AG04449 (cell line): ENCODE results near the gene DPYSL3.

ENCODE experiments used
- CTCF ChIA-PET: fragments of 350-600 bp; formaldehyde crosslinking; extraction: SDS; loops from one replicate; lab custom pipeline; 2021; ENCODE audit warnings: antibody characterized with exemption; lab: Yijun Ruan, JAX
- POLR2A ChIA-PET: fragments of 400-600, 350-600 bp; formaldehyde crosslinking; extraction: SDS; loops from one replicate; lab custom pipeline; 2020; ENCODE audit warnings: antibody characterized with exemption, inconsistent platforms; lab: Yijun Ruan, JAX
- DNase-seq: peaks from one replicate; pipeline ENCODE4 v3.0.0-alpha.2; 2010; ENCODE audit warnings: low read depth, low spot score
- H3K4me3 ChIP-seq: 2 replicates; pipeline ENCODE4 v1.5.1; 2011; ENCODE audit warnings: low read depth, mild to moderate bottlenecking, control low read depth, low read length
- CTCF ChIP-seq: IDR thresholded peaks from one replicate; pipeline ENCODE4 v1.5.1; 2011; ENCODE audit warnings: mild to moderate bottlenecking, moderate library complexity, low read length, control low read depth, inconsistent platforms; ENCODE audit not compliant: insufficient read depth; ENCODE audit errors: missing control alignments

DPYSL3 gene

GRCh38 chr5:147384346-147385193 lies 125.3 kb downstream of the DPYSL3 start:
- TF ChIP-seq CTCF, result no peak
- POLR2A ChIA-PET, result no interaction called here
- CTCF ChIA-PET, result interaction anchor here (0.6 to 1.6 kb wide), 6 partner anchors 9 to 194 kb away, joined by 3 to 5 read pairs (median 3); no protein-coding TSS in a partner anchor
- no peak overlapping the region for H3K4me3 ChIP-seq
- DNase-seq, result no peak

- no peak for DNase-seq
- peak overlapping the region; percentile 60 for H3K4me3 ChIP-seq
- ChIA-PET POLR2A (no interaction called here), CTCF (interaction anchor here (0.7 to 5.0 kb wide), 4 partner anchors 9 to 193 kb away, joined by 3 to 40 read pairs (median 4); no protein-coding TSS in a partner anchor)
- TF ChIP-seq CTCF, result no peak
Observed at GRCh38 chr5:147382776-147383175, 127.1 kb downstream of the DPYSL3 start.

GRCh38 chr5:147381555-147381954 lies 128.3 kb downstream of the DPYSL3 start:
- no peak for TF ChIP-seq CTCF
- CTCF ChIA-PET, result interaction anchor here (0.6 to 5.0 kb wide), 7 partner anchors 10 to 990 kb away, joined by 3 to 40 read pairs (median 6); no protein-coding TSS in a partner anchor
- POLR2A ChIA-PET, result no interaction called here
- no peak for DNase-seq
- no peak overlapping the region for H3K4me3 ChIP-seq

GRCh38 chr5:147377682-147378081 lies 132.2 kb downstream of the DPYSL3 start:
- no peak for TF ChIP-seq CTCF
- ChIA-PET POLR2A (no interaction called here), CTCF (no interaction called here)

GRCh38 chr5:147375151-147375550 lies 134.7 kb downstream of the DPYSL3 start:
- CTCF ChIA-PET, result interaction anchor here (1.5 kb wide), 1 partner anchor 184 kb away, joined by 5 read pairs; no protein-coding TSS in a partner anchor
- H3K4me3 ChIP-seq, result no peak overlapping the region
- no peak for DNase-seq
- POLR2A ChIA-PET, result no interaction called here
- no peak for TF ChIP-seq CTCF

More at GRCh38 chr5:147377682-147378081, 132.2 kb downstream of the DPYSL3 start:
- no peak for DNase-seq
- H3K4me3 ChIP-seq, result no peak overlapping the region

GRCh38 chr5:147373328-147373727 lies 136.5 kb downstream of the DPYSL3 start:
- ChIA-PET POLR2A (no interaction called here), CTCF (interaction anchor here (0.7 to 1.7 kb wide), 5 partner anchors 149 to 205 kb away, joined by 3 to 7 read pairs (median 5); no protein-coding TSS in a partner anchor)
- H3K4me3 ChIP-seq, result no peak overlapping the region
- no peak for DNase-seq
- no peak for TF ChIP-seq CTCF
